Hematopoietic multipotent progenitor cell treated with erythropoietin and hydrocortisone succinate and interleukin-3 and kit ligand, for 8 days (in vitro differentiated cells): ENCODE data around the gene MLLT1.
"Not testable (repeated sequence)": the region's sequence is repeated elsewhere in the genome, so short reads cannot be mapped to it uniquely, and the experiment has no call there.

Experiments
- DNase-seq: peaks from one replicate; pipeline ENCODE4 v3.0.0-alpha.2; 2015

The MLLT1 gene, protein sequence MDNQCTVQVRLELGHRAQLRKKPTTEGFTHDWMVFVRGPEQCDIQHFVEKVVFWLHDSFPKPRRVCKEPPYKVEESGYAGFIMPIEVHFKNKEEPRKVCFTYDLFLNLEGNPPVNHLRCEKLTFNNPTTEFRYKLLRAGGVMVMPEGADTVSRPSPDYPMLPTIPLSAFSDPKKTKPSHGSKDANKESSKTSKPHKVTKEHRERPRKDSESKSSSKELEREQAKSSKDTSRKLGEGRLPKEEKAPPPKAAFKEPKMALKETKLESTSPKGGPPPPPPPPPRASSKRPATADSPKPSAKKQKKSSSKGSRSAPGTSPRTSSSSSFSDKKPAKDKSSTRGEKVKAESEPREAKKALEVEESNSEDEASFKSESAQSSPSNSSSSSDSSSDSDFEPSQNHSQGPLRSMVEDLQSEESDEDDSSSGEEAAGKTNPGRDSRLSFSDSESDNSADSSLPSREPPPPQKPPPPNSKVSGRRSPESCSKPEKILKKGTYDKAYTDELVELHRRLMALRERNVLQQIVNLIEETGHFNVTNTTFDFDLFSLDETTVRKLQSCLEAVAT

DNA sequence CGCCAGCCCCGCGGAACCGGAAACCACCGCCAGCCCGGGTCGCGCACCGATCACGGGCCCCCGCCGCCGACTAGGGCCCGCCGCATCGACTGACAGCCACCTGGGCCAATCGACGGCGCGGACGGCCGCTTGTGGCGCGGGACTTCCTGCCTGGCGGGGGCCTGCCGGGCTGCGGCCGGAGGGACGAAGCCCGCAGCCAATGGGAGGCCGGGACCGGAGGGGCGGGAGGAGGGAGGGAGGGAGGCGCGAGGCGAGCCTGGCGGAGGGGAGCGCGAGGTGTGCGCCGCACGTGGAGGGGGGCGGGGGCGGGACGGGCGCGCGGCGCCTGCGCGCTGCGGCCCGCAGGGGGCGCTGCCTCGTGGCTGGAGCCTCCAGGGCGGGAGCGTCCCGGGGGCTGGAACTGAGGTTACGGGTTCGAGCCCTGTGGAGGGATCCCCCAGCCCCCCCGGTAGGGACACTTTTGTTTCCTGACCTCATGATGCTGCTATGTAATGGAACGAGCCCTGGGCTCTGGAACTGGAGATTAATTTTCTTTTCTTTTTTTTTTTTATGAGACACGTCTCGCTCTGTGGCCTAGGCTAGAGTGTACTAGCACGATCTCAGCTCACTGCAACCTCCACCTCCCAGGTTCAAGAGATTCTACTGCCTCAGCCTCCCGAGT, at the start of gene MLLT1:
TSS of gene MLLT1 (minus strand) at position 45 of the 661 bp plus-strand sequence. CDS start 191 bp downstream, outside the sequence.
- DNase-seq = peak; percentile 94

GRCh38 chr19:6326815-6327214, 47.0 kb upstream of the MLLT1 start:
- DNase-seq = no peak

- DNase-seq = no peak
These were observed 45.8 kb upstream of the MLLT1 start for GRCh38 chr19:6325614-6326013.

DNA sequence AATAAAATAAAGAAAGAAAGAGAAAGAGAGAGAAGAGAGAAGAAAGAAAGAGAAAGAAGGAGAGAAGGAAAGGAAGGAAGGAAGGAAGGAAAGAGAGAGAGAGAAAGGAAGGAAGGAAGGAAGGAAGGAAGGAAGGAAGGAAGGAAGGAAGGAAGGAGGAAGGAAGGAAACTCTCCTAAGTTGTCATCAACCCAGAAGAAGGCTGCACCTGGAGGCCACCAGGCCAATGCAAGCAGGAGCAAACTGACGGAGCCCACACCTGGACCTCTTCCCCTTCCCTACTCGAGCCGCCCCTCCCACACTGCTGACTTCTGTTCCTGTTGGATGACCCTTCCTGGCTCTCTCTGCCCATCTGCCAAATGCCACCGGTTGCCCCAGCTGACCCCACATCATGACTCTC, 45.0 kb upstream of the MLLT1 start:
- no peak for DNase-seq

DNA sequence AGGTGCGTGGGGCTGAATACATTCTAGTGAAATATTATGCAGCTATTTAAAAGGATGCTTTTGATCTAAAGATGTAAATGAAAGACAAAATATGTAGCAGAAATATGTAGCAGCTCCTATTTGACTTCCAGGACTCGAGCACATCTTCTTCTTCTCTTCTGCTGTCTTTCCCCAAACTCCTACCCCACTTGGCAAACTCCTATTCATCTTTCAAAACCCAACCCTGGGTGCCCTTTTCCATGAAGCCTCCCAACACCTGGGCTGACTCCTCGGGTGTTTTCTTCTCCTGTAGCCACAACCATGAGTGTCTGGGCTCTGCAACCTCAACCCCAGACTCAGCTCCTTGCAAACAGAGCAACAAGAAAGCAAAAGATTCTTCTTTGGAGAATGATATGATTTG, 42.5 kb upstream of the MLLT1 start:
- DNase-seq = no peak

GRCh38 chr19:6319376-6319775, 39.6 kb upstream of the MLLT1 start:
- DNase-seq = no peak

GRCh38 chr19:6318772-6319171, 39.0 kb upstream of the MLLT1 start:
- no peak for DNase-seq

DNA sequence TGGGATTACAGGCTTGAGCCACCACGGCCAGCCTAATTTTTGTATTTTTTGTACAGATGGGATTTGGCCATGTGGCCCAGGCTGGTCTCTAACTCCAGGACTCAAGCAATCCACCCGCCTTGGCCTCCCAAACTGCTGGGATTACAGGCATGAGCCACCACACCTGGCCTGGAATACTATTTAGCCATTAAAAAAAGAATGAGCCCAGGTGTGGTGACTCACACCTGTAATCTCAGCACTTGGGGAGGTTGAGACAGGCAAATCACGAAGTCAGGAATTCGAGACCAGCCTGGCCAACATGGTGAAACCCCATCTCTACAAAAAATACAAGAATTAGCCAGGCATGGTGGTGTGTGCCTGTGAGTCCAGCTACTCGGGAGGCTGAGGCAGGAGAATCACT, 35.9 kb upstream of the MLLT1 start:
- DNase-seq = not testable (repeated sequence)

- DNase-seq = no peak
These were observed 33.7 kb upstream of the MLLT1 start for GRCh38 chr19:6313398-6313969.

- DNase-seq = no peak
These were observed 32.2 kb upstream of the MLLT1 start for GRCh38 chr19:6312018-6312417.

DNA sequence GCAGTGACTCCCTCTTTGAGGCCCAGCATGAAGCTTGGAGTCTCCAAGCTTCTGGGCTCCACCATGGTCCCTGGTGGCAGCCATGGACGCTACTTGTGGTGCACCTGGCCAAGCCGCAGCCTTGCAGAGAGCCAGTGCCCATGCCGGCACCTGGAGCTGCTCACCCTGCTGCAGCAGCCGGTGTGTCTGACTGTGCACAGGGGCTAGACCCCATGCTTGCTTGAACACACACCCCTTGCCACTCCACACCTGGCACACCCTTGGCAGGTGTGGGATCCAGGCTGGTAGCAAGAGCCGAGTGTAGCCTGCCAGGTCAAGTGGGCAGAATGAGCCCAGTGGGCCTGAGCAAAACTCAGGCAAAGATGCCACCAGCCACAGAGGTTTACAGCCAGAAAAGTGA, 18.6 kb upstream of the MLLT1 start:
- DNase-seq = no peak

- DNase-seq = no peak
These were observed 17.4 kb upstream of the MLLT1 start for GRCh38 chr19:6297202-6297601.

GRCh38 chr19:6292006-6292405, 12.2 kb upstream of the MLLT1 start:
- DNase-seq = no peak

DNA sequence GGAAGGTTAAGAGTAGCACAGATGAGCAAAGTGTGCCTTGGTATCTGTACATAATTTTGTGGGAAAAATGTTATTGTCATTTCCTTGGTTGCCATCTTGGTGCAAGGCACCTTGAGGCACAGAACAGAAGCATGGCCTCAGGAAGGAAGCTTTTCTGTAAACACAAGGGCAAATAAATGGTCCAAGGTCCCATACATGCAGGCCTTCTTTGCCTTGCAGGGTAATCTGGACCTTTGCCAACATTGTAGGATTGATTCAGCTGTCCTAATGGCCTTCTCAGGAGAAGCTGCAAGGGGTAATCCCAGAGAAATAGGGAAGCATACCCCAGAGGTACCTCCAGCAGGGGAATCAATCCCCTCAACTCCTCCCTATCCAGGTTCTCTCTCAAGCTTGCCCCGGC, 9.0 kb upstream of the MLLT1 start:
- DNase-seq = no peak

DNA sequence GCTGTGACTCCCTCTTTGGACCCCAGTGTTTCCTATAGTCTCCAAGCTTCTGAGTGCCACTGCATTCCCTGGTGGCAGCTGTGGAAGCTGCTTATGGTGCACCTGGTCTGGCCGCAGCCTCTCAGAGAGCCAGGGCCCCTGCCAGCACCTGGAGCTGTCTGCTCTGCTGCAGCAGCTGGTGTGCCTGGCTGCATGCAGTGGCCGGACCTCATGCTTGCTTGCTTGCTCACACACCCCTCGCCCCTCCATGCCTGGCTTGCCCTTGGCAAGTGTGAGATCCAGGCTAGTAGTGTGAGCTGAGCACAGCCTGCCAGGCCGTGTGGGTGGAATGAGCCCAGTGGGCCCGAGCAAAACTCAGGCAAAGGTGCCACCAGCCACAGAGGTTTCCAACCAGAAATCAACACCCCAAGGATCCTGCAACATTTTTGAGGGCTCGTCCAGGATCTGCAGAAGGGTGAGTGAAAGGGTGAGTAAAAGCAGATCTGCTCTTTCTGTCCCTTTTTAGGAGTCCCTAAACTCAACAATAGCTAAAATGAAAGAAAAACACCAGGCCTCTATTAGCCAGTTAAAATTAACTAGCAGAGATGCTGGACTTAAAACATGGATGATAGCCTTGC, 7.6 kb upstream of the MLLT1 start:
- DNase-seq = no peak

DNA sequence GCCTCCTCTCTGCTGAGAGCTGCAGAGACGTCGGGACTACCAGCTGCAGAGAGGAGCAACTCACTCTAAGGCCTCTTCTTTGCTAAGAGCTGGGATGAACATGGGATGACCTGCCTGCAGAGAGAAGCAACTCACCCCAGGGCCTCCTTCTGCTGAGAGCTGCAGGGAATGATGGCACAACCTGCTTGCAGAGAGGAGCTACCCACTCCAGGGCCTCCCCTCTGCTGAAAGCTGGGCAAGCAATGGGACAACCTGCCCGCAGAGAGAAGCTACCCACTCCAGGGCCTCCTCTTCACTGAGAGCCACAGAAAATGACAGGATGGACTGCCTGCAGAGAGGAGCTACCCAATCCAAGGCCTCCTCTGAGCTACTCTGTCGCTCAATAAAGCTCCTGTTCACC, 6.9 kb upstream of the MLLT1 start:
- no peak for DNase-seq

DNA sequence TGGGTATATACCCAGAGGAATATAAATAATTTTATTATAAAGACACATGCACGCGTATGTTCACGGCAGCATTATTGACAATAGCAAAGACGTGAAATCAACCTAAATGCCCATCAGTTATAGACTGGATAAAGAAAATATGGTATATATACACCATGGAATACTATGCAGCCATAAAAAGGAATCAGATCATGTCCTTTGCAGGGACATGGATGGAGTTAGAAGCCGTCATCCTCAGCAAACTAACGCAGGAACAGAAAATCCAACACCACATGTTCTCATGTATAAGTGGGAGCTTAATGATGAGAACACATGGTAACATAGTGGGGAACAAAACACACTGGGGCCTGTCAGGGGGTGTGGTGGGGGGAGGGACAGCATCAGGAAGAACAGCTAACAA, 2.6 kb upstream of the MLLT1 start:
- DNase-seq = not testable (repeated sequence)

GRCh38 chr19:6279620-6279930, 200 bp downstream of the MLLT1 start:
- DNase-seq = no peak

GRCh38 chr19:6278740-6279619, 795 bp downstream of the MLLT1 start:
- DNase-seq = no peak

- DNase-seq = no peak
These were observed 1.7 kb downstream of the MLLT1 start for GRCh38 chr19:6278051-6278450.

GRCh38 chr19:6276447-6276846, 3.3 kb downstream of the MLLT1 start:
- DNase-seq = peak; percentile 41

- DNase-seq = no peak
These were observed 4.5 kb downstream of the MLLT1 start for GRCh38 chr19:6275170-6275744.
